Left renal cortex interstitium (tissue), 4 donors: ENCODE results near the gene DELE1. TPM values are rescaled to one million over a fixed set of nuclear protein-coding genes. Genes with fewer than 3 reads are reported as not detected.
"Not testable (repeated sequence)": the region's sequence is repeated elsewhere in the genome, so short reads cannot be mapped to it uniquely, and the experiment has no call there.

ENCODE experiments used
- DNase-seq, 4 donors: peaks; one replicate each; pipeline ENCODE4 v3.0.0-alpha.2; 2013; ENCODE audit warnings: low read depth in 4 of 4, low spot score in 2 of 4, missing footprints in 1 of 4
- polyA plus RNA-seq, 4 donors: library from polyadenylated mRNA; unstranded; fragments of 120-200 nt; gene quantifications; one replicate each; pipeline ENCODE4 v1.2.1, GENCODE V29; 2013; ENCODE audit not compliant: insufficient read length in 4 of 4

The DELE1 gene
- polyA plus RNA-seq, 4 donors, result 99.7 to 150 (median 112) TPM

DNA sequence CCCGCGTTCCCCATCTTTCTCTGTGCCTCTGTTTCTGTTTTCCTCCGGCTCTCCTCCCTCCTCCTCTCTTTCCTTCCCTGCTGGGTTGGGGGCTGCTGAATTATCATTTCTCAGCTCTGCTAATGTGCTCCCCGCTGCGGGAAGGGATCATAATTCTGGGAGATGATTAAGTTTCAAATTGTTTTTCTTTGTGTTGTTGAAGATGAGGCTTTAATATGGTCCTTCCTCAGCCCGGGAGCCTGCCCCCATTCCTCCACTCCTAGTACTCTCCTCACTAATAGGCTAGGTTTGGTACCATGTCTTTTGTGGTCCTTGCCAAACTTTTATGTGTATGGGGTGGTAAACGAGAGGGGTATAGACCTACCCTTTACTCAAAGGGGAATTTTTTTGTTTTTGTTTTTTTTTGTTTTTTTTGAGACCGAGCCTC is 39.8 kb upstream of the DELE1 start:
- no peak for DNase-seq

DNA sequence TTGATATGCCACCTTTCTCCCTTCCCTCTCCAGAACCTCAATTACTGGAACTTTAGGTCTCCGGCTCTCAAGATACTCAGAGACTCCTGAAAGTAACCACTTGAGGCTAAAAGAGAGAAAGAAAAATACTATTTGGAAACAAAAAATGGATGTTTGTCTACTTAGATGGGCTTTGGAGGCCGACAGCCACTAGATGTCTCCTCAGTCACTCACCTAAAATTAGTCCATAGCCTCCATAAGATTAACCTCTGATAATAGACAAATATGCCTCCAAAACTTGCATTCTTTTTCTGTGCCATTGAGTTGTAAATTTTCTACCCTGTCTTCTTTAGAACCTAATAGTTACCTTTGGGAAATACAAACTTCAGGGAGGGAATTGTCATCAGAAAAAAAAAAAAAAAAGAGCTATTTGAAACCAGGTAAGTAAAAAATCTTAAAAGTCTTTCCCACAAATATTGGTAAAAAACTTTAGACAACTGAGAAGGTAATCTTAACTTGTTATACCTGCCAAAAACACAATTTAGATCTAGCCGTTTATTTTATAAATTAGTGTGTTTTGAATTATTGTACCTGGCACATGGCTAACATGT is 34.3 kb upstream of the DELE1 start:
- DNase-seq, result no peak

DNA sequence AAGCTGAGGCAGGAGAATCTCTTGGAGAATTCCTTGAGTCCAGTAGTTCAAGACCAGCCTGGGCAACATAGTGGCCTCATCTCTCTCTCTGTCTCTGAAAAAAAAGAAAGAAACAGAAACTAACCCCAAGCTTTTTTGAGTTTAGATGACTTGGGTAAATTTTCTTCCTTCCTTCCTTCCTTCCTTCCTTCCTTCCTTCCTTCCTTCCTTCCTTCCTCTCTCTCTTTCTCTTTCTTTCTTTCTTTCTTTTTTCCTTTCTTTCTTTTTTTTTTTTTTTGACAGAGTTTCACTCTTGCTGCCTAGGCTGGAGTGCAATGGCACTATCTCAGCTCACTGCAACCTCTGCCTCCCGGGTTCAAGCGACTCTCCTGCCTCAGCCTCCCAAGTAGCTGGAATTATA is 33.2 kb upstream of the DELE1 start:
- DNase-seq, result not testable (repeated sequence)

DNA sequence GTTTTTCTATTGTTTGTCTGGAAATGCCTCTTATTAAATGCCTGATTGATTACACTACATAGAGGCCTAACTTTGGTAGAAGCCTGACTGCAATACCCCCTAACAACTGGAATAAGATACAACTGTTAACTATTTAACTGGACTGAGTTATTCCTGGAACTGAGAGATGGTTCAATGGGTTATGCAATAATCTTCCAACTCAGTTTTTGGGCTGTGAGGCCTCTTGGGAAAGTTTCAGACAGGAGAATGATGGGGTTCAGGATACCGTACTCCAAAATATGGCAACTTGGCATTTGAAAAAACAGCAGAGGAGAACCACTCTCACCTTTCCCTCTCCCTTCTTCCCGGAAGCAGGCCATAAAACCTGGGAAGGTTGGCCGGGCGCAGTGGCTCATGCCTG is 26.2 kb upstream of the DELE1 start:
- no peak for DNase-seq

- no peak for DNase-seq
Observed at GRCh38 chr5:141898448-141899049, 25.1 kb upstream of the DELE1 start.

- DNase-seq, result no peak
Observed at GRCh38 chr5:141902015-141902814, 21.5 kb upstream of the DELE1 start.

GRCh38 chr5:141903261-141903660 is 20.4 kb upstream of the DELE1 start:
- DNase-seq, result no peak

DNA sequence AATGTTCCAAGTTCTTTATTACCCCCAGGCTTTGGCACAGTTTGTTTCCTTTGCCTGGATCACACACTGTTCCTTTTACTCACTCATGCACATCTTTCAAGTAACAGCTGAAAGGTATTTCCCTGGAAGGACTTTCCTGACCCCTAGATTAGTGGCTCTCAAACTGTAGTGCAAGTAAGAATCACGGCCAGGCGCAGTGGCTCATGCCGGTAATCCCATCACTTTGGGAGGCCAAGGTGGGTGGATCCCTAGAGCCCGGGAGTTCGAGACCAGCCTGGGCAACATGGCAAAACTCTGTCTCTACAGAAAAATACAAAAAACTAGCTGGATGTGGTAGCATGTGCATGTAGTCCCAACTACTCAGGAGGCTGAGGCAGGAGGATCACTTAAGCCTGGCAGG is 19.1 kb upstream of the DELE1 start:
- DNase-seq, result no peak

DNA sequence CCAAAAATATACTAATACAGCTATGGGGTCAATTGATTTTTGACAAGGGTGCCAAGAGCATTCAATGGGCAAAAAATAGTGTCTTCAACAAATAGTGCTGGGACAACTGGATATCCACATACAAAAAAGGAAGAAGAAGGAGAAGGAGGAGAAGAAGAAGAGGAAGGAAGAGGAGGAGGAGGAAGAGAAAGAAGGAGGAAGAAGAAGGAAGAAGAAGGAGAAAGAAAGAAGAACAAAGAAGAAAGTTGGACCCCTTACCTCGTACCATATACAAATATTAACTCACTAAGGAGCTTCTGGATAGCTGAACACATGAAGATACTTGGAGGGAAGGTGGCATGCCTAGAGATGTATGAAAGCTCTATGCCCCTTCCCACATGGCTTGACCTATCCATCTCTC is 17.2 kb upstream of the DELE1 start:
- no peak for DNase-seq

DNA sequence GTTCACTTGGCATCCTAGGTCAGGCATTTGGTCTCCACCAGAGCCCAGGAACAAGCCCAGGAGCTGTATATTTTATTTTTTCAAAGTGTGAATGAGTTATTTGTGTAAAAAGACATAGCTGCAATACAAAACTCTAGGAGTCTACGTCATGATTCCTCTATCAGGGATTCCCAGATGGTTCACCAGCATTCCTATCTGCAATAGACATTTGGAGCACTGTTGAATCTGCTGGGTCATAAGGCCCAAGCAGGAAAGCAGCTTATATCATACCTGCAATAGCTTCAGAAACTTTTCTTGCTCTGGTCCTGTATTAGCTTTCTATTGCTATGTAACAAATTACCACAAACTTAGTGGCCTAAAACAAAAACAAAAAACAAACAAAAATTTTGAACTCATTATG is 16.7 kb upstream of the DELE1 start:
- no peak for DNase-seq

DNA sequence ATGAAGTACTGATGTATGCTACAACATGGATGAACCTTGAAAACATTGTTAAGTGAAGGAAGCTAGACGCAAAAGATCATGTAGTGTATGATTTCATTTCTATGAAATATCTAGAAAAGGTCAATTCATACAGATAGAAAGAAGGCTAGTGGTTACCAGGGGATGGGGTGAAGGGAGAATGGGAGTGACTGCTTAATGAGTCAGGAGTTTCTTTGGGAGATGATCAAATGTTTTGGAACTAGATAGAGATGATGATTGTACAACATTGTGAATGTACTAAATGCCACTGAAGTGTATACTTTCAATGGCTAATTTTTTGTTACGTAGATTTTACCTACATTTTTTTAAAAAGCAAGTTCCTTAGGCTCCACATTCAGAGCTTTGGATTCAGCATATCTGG is 14.9 kb upstream of the DELE1 start:
- DNase-seq, result no peak

- no peak for DNase-seq
Observed at GRCh38 chr5:141909212-141909611, 14.5 kb upstream of the DELE1 start.

GRCh38 chr5:141910271-141910673 is 13.4 kb upstream of the DELE1 start:
- DNase-seq, result no peak

DNA sequence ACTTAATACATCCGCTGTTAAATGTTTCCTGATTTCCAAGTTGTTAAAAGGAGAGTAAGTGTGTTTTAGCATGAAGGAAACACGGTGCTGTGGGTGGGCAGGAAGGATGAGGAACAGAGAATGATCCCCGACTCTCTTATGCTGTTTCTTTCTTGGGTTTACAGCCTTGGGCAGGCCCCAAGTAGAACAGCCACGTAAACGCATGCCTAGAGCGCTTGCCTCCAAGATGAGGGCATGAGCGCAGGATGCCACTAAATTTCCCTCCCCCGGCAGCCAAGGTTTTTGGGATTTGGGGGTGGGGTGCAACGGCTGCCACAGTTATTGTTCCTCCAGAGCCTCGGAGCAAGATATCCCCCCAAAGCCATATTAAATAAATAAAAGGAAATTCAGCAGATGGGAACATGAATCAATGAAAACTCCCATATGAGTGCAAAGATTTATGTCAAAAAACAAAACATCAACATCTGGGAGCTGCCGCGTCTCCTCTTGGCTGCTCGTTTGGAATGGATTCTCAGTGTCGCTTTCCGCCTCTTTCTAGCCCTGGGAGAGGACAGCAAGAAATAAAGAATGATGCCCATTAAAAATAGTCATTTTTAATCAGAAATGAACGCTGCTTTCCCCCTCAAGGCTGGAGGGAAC is 10.0 kb upstream of the DELE1 start:
- DNase-seq, result peak in 2 of 4 donors; percentile 21 to 28

DNA sequence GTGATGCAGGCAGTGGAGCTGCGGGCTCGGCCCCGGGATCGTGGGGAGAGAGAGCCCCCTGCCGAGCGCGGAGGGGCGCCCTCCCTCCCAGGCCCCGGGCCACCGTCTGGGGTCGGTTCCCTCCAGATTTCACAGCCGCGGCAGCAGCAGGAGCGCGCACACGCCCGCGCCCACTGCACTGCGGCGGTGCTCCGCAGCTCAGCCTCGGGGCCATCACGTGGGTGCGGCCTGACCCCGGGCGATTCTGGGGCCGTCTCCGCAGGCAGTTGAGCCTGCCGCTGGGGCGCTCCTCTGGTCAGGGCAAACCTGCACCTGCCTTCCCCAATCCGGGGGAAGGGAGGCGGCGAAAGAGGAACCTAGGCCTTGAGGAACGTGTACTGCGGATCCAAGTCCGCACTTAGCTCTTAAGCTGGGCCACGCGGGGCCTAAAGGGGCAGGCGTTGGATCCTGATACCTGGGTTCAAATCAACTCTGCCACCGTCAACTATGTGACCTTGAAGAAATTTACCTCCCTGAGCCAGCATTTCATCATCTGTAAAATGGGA is 9.4 kb upstream of the DELE1 start:
- peak in 1 of 4 donors; percentile 34 for DNase-seq

- no peak for DNase-seq
Observed at GRCh38 chr5:141914797-141915196, 8.9 kb upstream of the DELE1 start.

DNA sequence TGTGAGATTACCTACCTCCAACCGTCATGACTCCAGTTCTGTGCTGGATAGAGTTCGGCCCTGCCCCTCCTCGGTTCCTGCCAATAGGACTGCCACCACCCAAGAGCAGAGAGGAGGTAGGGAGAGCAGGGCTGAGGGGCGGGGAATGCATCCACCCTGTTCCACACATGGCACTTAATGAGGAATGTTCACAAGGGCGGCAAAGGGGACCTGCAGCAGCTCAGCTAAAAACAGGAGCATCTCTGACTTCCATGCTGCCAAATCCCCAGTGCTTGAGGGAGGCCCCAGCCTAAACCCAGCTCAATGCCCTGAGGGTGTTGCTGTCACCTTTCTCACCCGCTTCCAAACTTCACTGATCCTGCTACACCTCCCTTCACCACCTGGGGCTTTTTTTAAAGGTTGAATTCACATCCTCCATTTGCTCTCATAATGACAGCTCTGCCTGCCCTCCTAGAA is 7.8 kb upstream of the DELE1 start:
- no peak for DNase-seq

DNA sequence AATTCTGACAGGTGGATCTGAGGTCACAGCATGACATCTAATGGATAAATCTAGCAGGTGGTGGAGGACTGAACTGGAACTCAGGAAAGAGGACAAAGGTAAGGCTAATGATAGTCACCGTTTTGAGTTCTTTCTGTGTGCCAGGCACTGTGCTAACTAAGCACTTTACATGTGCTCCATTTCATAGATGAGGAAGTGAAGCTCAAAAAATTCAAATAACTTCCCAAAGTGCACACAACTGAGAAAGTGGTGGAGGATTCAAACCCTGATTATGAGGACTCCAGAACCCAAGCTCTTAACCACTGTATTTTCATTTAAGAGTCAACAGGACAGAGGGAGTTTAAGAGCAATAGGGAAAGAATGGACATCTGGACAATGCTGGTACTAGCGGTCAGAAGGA is 7.1 kb upstream of the DELE1 start:
- no peak for DNase-seq

GRCh38 chr5:141917760-141918159 is 5.9 kb upstream of the DELE1 start:
- DNase-seq, result no peak

- DNase-seq, result no peak
Observed at GRCh38 chr5:141919218-141920119, 4.2 kb upstream of the DELE1 start.
